Heart left ventricle (tissue), 16 donors: ENCODE results near the gene TRIM15. TPM values are rescaled to one million over a fixed set of nuclear protein-coding genes. Genes with fewer than 3 reads are reported as not detected.

Source experiments
- ATAC-seq, 4 donors: fragments of 200-7000 bp; cut with Tn5 transposase; one replicate each; pipeline ENCODE4 v1.9.1; 2020 to 2022; ENCODE audit warnings: moderate library complexity in 4 of 4, mild to moderate bottlenecking in 3 of 4, moderate number of reproducible peaks in 1 of 4
- DNase-seq, 5 donors: peaks; one replicate each; pipeline ENCODE4 v3.0.0-alpha.2; 2020
- H3K27ac ChIP-seq, 12 donors: fragments of 200-600 bp; sonication (generic) in 4 of 12; one replicate each; pipeline versions ENCODE4 v1.5.0 to v1.8.0; 2016 to 2022; ENCODE audit warnings: mild to moderate bottlenecking in 2 of 12
- H3K27me3 ChIP-seq, 9 donors: fragments of 200-600 bp; sonication (generic) in 2 of 9; one replicate each; pipeline versions ENCODE4 v1.5.1 to v1.8.0; 2016 to 2022; ENCODE audit warnings: mild to moderate bottlenecking in 3 of 9
- H3K36me3 ChIP-seq, 9 donors: fragments of 200-600 bp; sonication (generic) in 2 of 9; one replicate each; pipeline versions ENCODE4 v1.5.0 to v1.8.0; 2018 to 2022; ENCODE audit warnings: mild to moderate bottlenecking in 2 of 9
- H3K4me1 ChIP-seq, 12 donors: fragments of 200-600 bp; sonication (generic) in 4 of 12; one replicate each; pipeline versions ENCODE4 v1.5.0 to v1.8.0; 2016 to 2022; ENCODE audit warnings: mild to moderate bottlenecking in 3 of 12
- H3K4me3 ChIP-seq, 12 donors: fragments of 200-600 bp; sonication (generic) in 4 of 12; one replicate each; pipeline versions ENCODE4 v1.5.0 to v1.8.0; 2017 to 2022; ENCODE audit warnings: mild to moderate bottlenecking in 9 of 12, moderate library complexity in 4 of 12
- H3K9me3 ChIP-seq, 12 donors: fragments of 200-600 bp; sonication (generic) in 4 of 12; one replicate each; pipeline versions ENCODE4 v1.5.0 to v1.8.0; 2016 to 2022; ENCODE audit warnings: mild to moderate bottlenecking in 1 of 12
- CTCF ChIP-seq, 12 donors: fragments of 200-600 bp; sonication (generic) in 4 of 12; IDR thresholded peaks; one replicate each; pipeline versions ENCODE4 v1.5.0 to v1.8.0; 2018 to 2022; ENCODE audit warnings: antibody characterized with exemption in 12 of 12, mild to moderate bottlenecking in 5 of 12
- POLR2A ChIP-seq, 2 donors: fragments of 450-650 bp; IDR thresholded peaks; one replicate each; pipeline ENCODE4 v1.6.1; 2017; ENCODE audit warnings: antibody characterized with exemption in 2 of 2, mild to moderate bottlenecking in 2 of 2, moderate library complexity in 2 of 2
- WGBS, 4 donors: extraction: QIAGEN DNeasy Blood & Tissue Kit in 2 of 4; methylation state at CpG; one replicate each; pipeline versions ENCODE4 v1.1.5 to v1.1.7; 2013 to 2018; 5-methylcytosine and 5-hydroxymethylcytosine counted together
- intact Hi-C, 10 donors: fragments of 100-400 bp; cut with DNase I; formaldehyde crosslinking; loops; one replicate each; pipeline versions ENCODE4 v1.11.1 to v1.14.2; 2022
- polyA plus RNA-seq, 2 donors: library from polyadenylated mRNA; stranded (reverse); fragments of 200-250 nt; gene quantifications; one replicate each; pipeline ENCODE4 v1.2.3, GENCODE V29; 2013
- total RNA-seq, 9 donors: library from RNA; depleted of rRNA in 2 of 9; stranded (reverse); fragments of >200 nt in 2 of 9; fragmentation: NEBNext Ultra II Directional in 3 of 9; extraction: Animal tissue kit (Norgen Biotek cat#: 25700) in 3 of 9; gene quantifications; one replicate each; pipeline versions ENCODE4 v1.1.0 to v1.2.4, GENCODE V29; 2016 to 2023
- donor health status: ischemic (EF 13 %, LVEDD 7.1; RV severe dilation, severe dysfunction).
- donor health status: healthy with polysubstance abuse.
- donor health status: DM: no; HTN: yes; CAD: no.
- donor health status: DM: no; HTN: no; CAD: no.
- donor health status: ischemic (EF 25% LVEDD 6.9; RV normal size, moderate dysfunction).
- donor health status: ischemic (EF 25% LVEDD 5.7; RV mildly dilated, moderate dysfunction).
- donor health status: healthy.
- donor health status: DM: yes; HTN: yes; CAD: no.
- donor health status: ischemic (EF 35%, LVEDD 5.7; RV mildly dilated, moderate dysfunction).
- donor health status: nonischemic (EF 11% LVEDD 7.7; RV severe dilation, severe dysfunction).
- donor health status: DM: yes; HTN: yes; CAD: no.
- donor health status: PGD.
- donor health status: ischemic (EF 29% LVEDD 5.4; RV normal size, mild dysfunction).
- donor health status: nonischemic (EF 23%, LVEDD 6.1; RV moderate dilation, normal function).

The TRIM15 gene
- total and polyA plus RNA-seq, 11 donors: not detected

- TF ChIP-seq POLR2A (IDR thresholded peaks at IDR 0.05): no peak
- TF ChIP-seq CTCF (IDR thresholded peaks at IDR 0.05): no peak
- no peak for ATAC-seq
- 67 to 90% (median 75%) methylated on average over 1 to 3 of the region's 3 CpGs for WGBS, 4 donors
- no peaks in the 10 kb centered on the region for H3K4me1 ChIP-seq
- peaks cover 0 to 44% (median 7%) of the 10 kb centered on the region in 9 donors for H3K27me3 ChIP-seq
- H3K27ac ChIP-seq: no peak overlapping the region
- intact Hi-C loops: no loop called here
- no peak overlapping the region for H3K4me3 ChIP-seq
- no peaks in the 10 kb centered on the region for H3K36me3 ChIP-seq
- no peak for DNase-seq
- H3K9me3 ChIP-seq: no peaks in the 10 kb centered on the region
These were observed 16.2 kb upstream of the TRIM15 start for GRCh38 chr6:30147096-30147495.

- no peak for TF ChIP-seq POLR2A (IDR thresholded peaks at IDR 0.05)
- TF ChIP-seq CTCF (IDR thresholded peaks at IDR 0.05): no peak
- H3K9me3 ChIP-seq: no peaks in the 10 kb centered on the region
- WGBS, 4 donors: 60 to 69% (median 66%) methylated on average over 3 of the region's 3 CpGs
- H3K4me3 ChIP-seq: no peak overlapping the region
- no peaks in the 10 kb centered on the region for H3K4me1 ChIP-seq
- no peak overlapping the region for H3K27ac ChIP-seq
- H3K36me3 ChIP-seq: no peaks in the 10 kb centered on the region
- peaks cover 0 to 32% (median 7%) of the 10 kb centered on the region in 9 donors for H3K27me3 ChIP-seq
- DNase-seq: no peak
- intact Hi-C loops: no loop called here
- ATAC-seq: no peak
These were observed 14.1 kb upstream of the TRIM15 start for GRCh38 chr6:30149234-30149633.

- intact Hi-C loops: no loop called here
- ATAC-seq: no peak
- DNase-seq: no peak
- Histone ChIP-seq H3K36me3 (no peaks in the 10 kb centered on the region), H3K27ac (no peak overlapping the region), H3K4me1 (peaks cover 0 to 6% (median 0%) of the 10 kb centered on the region in 12 donors), H3K4me3 (no peak overlapping the region), H3K9me3 (no peaks in the 10 kb centered on the region), H3K27me3 (peaks cover 0 to 25% (median 7%) of the 10 kb centered on the region in 9 donors)
- TF ChIP-seq CTCF (IDR thresholded peaks at IDR 0.05) (no peak), POLR2A (IDR thresholded peaks at IDR 0.05) (no peak)
- 62 to 72% (median 67%) methylated on average over 7 of the region's 7 CpGs for WGBS, 4 donors
These were observed 13.3 kb upstream of the TRIM15 start for GRCh38 chr6:30149858-30150550.

- 81 to 87% (median 85%) methylated on average over 10 of the region's 10 CpGs for whole genome bisulfite sequencing, 4 donors
These were observed 12.5 kb upstream of the TRIM15 start for GRCh38 chr6:30150671-30151395.

More at GRCh38 chr6:30150671-30151395, 12.5 kb upstream of the TRIM15 start:
- Histone ChIP-seq H3K27me3 (peaks cover 0 to 18% (median 5%) of the 10 kb centered on the region in 9 donors), H3K9me3 (no peaks in the 10 kb centered on the region), H3K36me3 (no peaks in the 10 kb centered on the region), H3K4me1 (peaks cover 0 to 13% (median 0%) of the 10 kb centered on the region in 12 donors), H3K4me3 (no peak overlapping the region), H3K27ac (no peak overlapping the region)
- ATAC-seq (no peak), DNase-seq (no peak)
- TF ChIP-seq POLR2A (IDR thresholded peaks at IDR 0.05) (no peak), CTCF (IDR thresholded peaks at IDR 0.05) (no peak)
- intact Hi-C loops: no loop called here
